ENCODE measurements around the gene CAMKK2.
"Not testable (repeated sequence)": the region's sequence is repeated elsewhere in the genome, so short reads cannot be mapped to it uniquely, and the experiment has no call there.

Gene CAMKK2

GRCh38 chr12:121226871-121227270 is 69.6 kb downstream of the CAMKK2 start:
- DNase-seq (ENCODE audit: low read depth in 4 of 4, low spot score in 1 of 4): not testable (repeated sequence)

GRCh38 chr12:121226399-121226798 is 70.1 kb downstream of the CAMKK2 start:
- no peak for DNase-seq (ENCODE audit: low read depth in 4 of 4, low spot score in 1 of 4)

GRCh38 chr12:121224591-121224990 is 71.9 kb downstream of the CAMKK2 start:
- no peak for DNase-seq (ENCODE audit: low read depth in 4 of 4, low spot score in 1 of 4)

- DNase-seq (ENCODE audit: low read depth in 4 of 4, low spot score in 1 of 4): no peak
Observed at GRCh38 chr12:121223292-121224285, 72.9 kb downstream of the CAMKK2 start.

- no peak for DNase-seq (ENCODE audit: low read depth in 4 of 4, low spot score in 1 of 4)
Observed at GRCh38 chr12:121222847-121223246, 73.7 kb downstream of the CAMKK2 start.

- no peak for DNase-seq (ENCODE audit: low read depth in 4 of 4, low spot score in 1 of 4)
Observed at GRCh38 chr12:121219353-121219986, 77.0 kb downstream of the CAMKK2 start.

- no peak for DNase-seq (ENCODE audit: low read depth in 4 of 4, low spot score in 1 of 4)
Observed at GRCh38 chr12:121218588-121219352, 77.7 kb downstream of the CAMKK2 start.

- no peak for DNase-seq (ENCODE audit: low read depth in 4 of 4, low spot score in 1 of 4)
Observed at GRCh38 chr12:121217761-121218160, 78.7 kb downstream of the CAMKK2 start.

- DNase-seq (ENCODE audit: low read depth in 4 of 4, low spot score in 1 of 4): no peak
Observed at GRCh38 chr12:121217063-121217462, 79.4 kb downstream of the CAMKK2 start.

- no peak for DNase-seq (ENCODE audit: low read depth in 4 of 4, low spot score in 1 of 4)
Observed at GRCh38 chr12:121216102-121216501, 80.4 kb downstream of the CAMKK2 start.

GRCh38 chr12:121214855-121215745 is 81.4 kb downstream of the CAMKK2 start:
- DNase-seq (ENCODE audit: low read depth in 4 of 4, low spot score in 1 of 4): no peak

- DNase-seq (ENCODE audit: low read depth in 4 of 4, low spot score in 1 of 4): peak in 1 of 4 experiments; percentile 23
Observed at GRCh38 chr12:121214166-121214777, 82.2 kb downstream of the CAMKK2 start.

GRCh38 chr12:121212875-121213274 is 83.6 kb downstream of the CAMKK2 start:
- DNase-seq (ENCODE audit: low read depth in 4 of 4, low spot score in 1 of 4): no peak

GRCh38 chr12:121209624-121210572 is 86.6 kb downstream of the CAMKK2 start, which contains the start of gene P2RX4:
Gene P2RX4 (plus strand): TSS chr12:121210129. CDS start chr12:121210165, 36 bp downstream.
- peak; percentile 63 to 85 (median 71) for DNase-seq (ENCODE audit: low read depth in 4 of 4, low spot score in 1 of 4)

GRCh38 chr12:121209221-121209620 is 87.3 kb downstream of the CAMKK2 start:
- no peak for DNase-seq (ENCODE audit: low read depth in 4 of 4, low spot score in 1 of 4)

GRCh38 chr12:121208571-121208970 is 87.9 kb downstream of the CAMKK2 start:
- DNase-seq (ENCODE audit: low read depth in 4 of 4, low spot score in 1 of 4): not testable (repeated sequence)

- no peak for DNase-seq (ENCODE audit: low read depth in 4 of 4, low spot score in 1 of 4)
Observed at GRCh38 chr12:121205491-121205890, 91.0 kb downstream of the CAMKK2 start.

- no peak for DNase-seq (ENCODE audit: low read depth in 4 of 4, low spot score in 1 of 4)
Observed at GRCh38 chr12:121203482-121203881, 93.0 kb downstream of the CAMKK2 start.
